Spleen (tissue), 11 donors: ENCODE measurements around the gene MLC1. TPM values are rescaled to one million over a fixed set of nuclear protein-coding genes. Genes with fewer than 3 reads are reported as not detected.

ENCODE experiments used
- DNase-seq: peaks from one replicate; pipeline ENCODE4 v3.0.0-alpha.2; 2020
- H3K27ac ChIP-seq, 8 donors: fragments of 200-600 bp; sonication (generic) in 7 of 8; 1 replicate in 4 of 8; 2 replicates in 4 of 8; pipeline versions ENCODE4 v1.5.0 to v1.8.0; 2016 to 2021; ENCODE audit warnings: inconsistent platforms in 4 of 8, mild to moderate bottlenecking in 4 of 8, moderate library complexity in 1 of 8
- H3K27me3 ChIP-seq, 7 donors: fragments of 200-600 bp; sonication (generic) in 6 of 7; replicated peaks in 1 of 7; 1 replicate in 4 of 7; 2 replicates in 3 of 7; pipeline versions ENCODE4 v1.5.0 to v1.8.0; 2016 to 2021; ENCODE audit warnings: inconsistent platforms in 3 of 7, mild to moderate bottlenecking in 1 of 7
- H3K36me3 ChIP-seq, 6 donors: fragments of 200-600 bp; sonication (generic) in 5 of 6; 1 replicate in 4 of 6; 2 replicates in 2 of 6; pipeline versions ENCODE4 v1.5.0 to v1.8.0; 2016 to 2021; ENCODE audit warnings: inconsistent platforms in 2 of 6
- H3K4me1 ChIP-seq, 6 donors: fragments of 200-600 bp; sonication (generic) in 5 of 6; 1 replicate in 3 of 6; 2 replicates in 3 of 6; pipeline versions ENCODE4 v1.5.0 to v1.8.0; 2016 to 2021; ENCODE audit warnings: inconsistent platforms in 3 of 6
- H3K4me3 ChIP-seq, 8 donors: fragments of 200-600 bp; sonication (generic) in 7 of 8; 1 replicate in 4 of 8; 2 replicates in 4 of 8; pipeline versions ENCODE4 v1.5.0 to v1.8.0; 2016 to 2021; ENCODE audit warnings: inconsistent platforms in 4 of 8, mild to moderate bottlenecking in 4 of 8, moderate library complexity in 2 of 8
- H3K9me3 ChIP-seq, 8 donors: fragments of 200-600 bp; sonication (generic) in 7 of 8; 1 replicate in 4 of 8; 2 replicates in 4 of 8; pipeline versions ENCODE4 v1.5.0 to v1.8.0; 2016 to 2021; ENCODE audit warnings: inconsistent platforms in 4 of 8
- POLR2A ChIP-seq, 3 donors: fragments of 450-650 bp; IDR thresholded peaks; one replicate each; pipeline ENCODE4 v1.5.1; 2017; ENCODE audit warnings: antibody characterized with exemption in 3 of 3, mild to moderate bottlenecking in 1 of 3
- POLR2AphosphoS5 ChIP-seq, 3 donors: sonication (generic); formaldehyde crosslinking; IDR thresholded peaks; one replicate each; pipeline ENCODE4 v1.5.1; 2017; ENCODE audit warnings: antibody characterized with exemption in 3 of 3
- WGBS, 5 donors: extraction: QIAGEN DNeasy Blood & Tissue Kit in 3 of 5; methylation state at CpG; one replicate each; pipeline versions ENCODE4 v1.1.5 to v1.1.7; 2013 to 2018; 5-methylcytosine and 5-hydroxymethylcytosine counted together
- intact Hi-C: fragments of 100-400 bp; cut with DNase I; formaldehyde crosslinking; loops from one replicate; pipeline ENCODE4 v1.15.0; 2023; ENCODE audit warnings: low total_unique reads
- polyA plus RNA-seq, 3 donors: library from polyadenylated mRNA; stranded (reverse); fragments of 200-250 nt; gene quantifications; one replicate each; pipeline ENCODE4 v1.2.1, GENCODE V29; 2013
- total RNA-seq, 7 donors: library from RNA; depleted of rRNA in 3 of 7; stranded (reverse); fragments of >200 nt in 3 of 7; fragmentation: NEBNext Ultra II Directional in 4 of 7; extraction: Animal tissue kit (Norgen Biotek cat#: 25700) in 4 of 7; gene quantifications; one replicate each; pipeline versions ENCODE4 v1.1.0 to v1.2.1, GENCODE V29; 2016 to 2021
- TF ChIP-seq, protein P1 (sequence below), 11 experiments: fragments of 200-600 bp in 7 of 11; fragments of 450-650 bp in 4 of 11; sonication (generic) in 4 of 11; IDR thresholded peaks in 8 of 11; conservative IDR thresholded peaks in 3 of 11; 1 replicate in 7 of 11; 2 replicates in 4 of 11; pipeline versions ENCODE4 v1.4.0 to v1.8.0; 2016 to 2021; ENCODE audit warnings: antibody characterized with exemption in 11 of 11, inconsistent platforms in 4 of 11, mild to moderate bottlenecking in 1 of 11
- donor health status: healthy with polysubstance abuse.
- donor health status: DM: no; HTN: no; CAD: no; lungs with moderate emphysema.
- donor health status: DM: no; HTN: no; CAD: no.
- donor health status: Bipolar disorder and iron deficiency.
- donor health status: healthy.
- donor health status: DM: no; HTN: no; CAD: no.
- donor health status: DM: yes; HTN: yes; CAD: no.

MLC1 gene
- total and polyA plus RNA-seq, 10 donors, result 0.17 to 4.4 (median 1.6) TPM

DNA sequence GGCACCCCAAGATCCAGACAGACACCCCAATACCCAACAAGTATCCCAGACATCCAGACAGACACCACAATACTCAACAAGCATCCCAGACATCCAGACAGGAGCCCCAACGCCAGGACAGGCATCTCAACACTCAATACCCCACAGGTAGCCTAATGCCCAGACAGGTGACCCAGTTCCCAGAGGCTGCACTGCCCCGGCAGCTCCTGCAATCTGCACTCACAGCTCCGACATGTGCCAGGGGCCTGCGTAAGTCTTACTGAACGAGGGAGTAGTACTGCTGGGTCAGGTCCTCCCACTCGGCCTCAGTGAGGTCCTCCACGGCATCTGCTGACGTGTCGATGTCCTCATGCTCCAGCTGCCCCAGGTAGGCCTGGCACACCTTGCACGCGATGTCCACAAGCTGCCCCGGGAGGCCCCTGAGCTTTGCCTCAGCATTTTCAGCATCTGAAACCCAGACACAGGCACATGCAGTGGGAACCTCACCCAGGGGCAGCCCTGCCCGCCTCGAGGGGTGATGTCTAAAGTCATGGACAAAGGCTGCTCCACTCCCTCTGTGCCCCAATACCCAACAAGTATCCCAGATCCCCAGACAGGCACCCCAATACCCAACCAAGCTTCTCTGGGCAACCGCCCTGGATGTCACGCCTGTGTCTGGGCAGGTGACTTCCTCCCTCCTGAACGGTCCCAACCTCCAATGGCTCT, 43.7 kb downstream of the MLC1 start:
- intact Hi-C loops, result no loop called here
- Histone ChIP-seq H3K4me3 (no peak overlapping the region), H3K27ac (no peak overlapping the region), H3K36me3 (no peaks in the 10 kb centered on the region), H3K27me3 (peaks cover 0 to 40% (median 19%) of the 10 kb centered on the region in 7 donors), H3K9me3 (peaks cover 0 to 20% (median 16%) of the 10 kb centered on the region in 8 donors), H3K4me1 (peaks cover 0 to 11% (median 0%) of the 10 kb centered on the region in 6 donors)
- WGBS, 5 donors, result 73 to 82% (median 79%) methylated on average over 15 to 17 of the region's 17 CpGs
- DNase-seq, result peak; percentile 63
- no peak for TF ChIP-seq POLR2A (IDR thresholded peaks at IDR 0.05)
- TF ChIP-seq POLR2AphosphoS5 (IDR thresholded peaks at IDR 0.05), result no peak
- TF ChIP-seq, protein P1, sequence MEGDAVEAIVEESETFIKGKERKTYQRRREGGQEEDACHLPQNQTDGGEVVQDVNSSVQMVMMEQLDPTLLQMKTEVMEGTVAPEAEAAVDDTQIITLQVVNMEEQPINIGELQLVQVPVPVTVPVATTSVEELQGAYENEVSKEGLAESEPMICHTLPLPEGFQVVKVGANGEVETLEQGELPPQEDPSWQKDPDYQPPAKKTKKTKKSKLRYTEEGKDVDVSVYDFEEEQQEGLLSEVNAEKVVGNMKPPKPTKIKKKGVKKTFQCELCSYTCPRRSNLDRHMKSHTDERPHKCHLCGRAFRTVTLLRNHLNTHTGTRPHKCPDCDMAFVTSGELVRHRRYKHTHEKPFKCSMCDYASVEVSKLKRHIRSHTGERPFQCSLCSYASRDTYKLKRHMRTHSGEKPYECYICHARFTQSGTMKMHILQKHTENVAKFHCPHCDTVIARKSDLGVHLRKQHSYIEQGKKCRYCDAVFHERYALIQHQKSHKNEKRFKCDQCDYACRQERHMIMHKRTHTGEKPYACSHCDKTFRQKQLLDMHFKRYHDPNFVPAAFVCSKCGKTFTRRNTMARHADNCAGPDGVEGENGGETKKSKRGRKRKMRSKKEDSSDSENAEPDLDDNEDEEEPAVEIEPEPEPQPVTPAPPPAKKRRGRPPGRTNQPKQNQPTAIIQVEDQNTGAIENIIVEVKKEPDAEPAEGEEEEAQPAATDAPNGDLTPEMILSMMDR (IDR thresholded peaks at IDR 0.05 in 8 of 11, conservative IDR thresholded peaks at IDR 0.05 in 3 of 11), result no peak

DNA sequence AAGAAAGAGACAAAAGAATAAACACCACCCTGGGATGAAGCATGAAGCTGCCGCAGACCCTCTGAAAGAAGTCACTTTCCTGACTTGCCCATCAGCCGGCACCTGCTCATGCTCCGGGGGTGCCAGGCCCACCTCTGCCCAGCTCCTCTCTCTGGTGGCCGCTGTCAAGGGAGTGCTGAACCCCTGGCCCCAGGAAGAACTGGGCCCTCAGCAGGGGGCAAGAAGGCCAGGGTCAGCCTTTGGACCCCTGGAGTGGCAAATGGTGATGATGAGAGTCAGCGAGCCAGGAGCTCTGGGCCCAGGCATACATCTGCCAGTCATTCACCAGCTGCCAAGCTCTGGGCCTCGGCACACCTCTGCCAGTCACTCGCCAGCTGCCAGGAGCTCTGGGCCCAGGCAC, 44.5 kb downstream of the MLC1 start:
- Histone ChIP-seq H3K27ac (no peak overlapping the region), H3K36me3 (no peaks in the 10 kb centered on the region), H3K27me3 (peaks cover 0 to 36% (median 11%) of the 10 kb centered on the region in 7 donors), H3K4me1 (peaks cover 0 to 11% (median 0%) of the 10 kb centered on the region in 6 donors), H3K9me3 (peaks cover 0 to 20% (median 16%) of the 10 kb centered on the region in 8 donors), H3K4me3 (no peak overlapping the region)
- WGBS, 5 donors, result 85 to 94% (median 91%) methylated on average over 6 to 7 of the region's 7 CpGs
- TF ChIP-seq, protein P1 (IDR thresholded peaks at IDR 0.05 in 8 of 11, conservative IDR thresholded peaks at IDR 0.05 in 3 of 11), result no peak
- no peak for TF ChIP-seq POLR2A (IDR thresholded peaks at IDR 0.05)
- intact Hi-C loops, result no loop called here
- peak; percentile 53 for DNase-seq

DNA sequence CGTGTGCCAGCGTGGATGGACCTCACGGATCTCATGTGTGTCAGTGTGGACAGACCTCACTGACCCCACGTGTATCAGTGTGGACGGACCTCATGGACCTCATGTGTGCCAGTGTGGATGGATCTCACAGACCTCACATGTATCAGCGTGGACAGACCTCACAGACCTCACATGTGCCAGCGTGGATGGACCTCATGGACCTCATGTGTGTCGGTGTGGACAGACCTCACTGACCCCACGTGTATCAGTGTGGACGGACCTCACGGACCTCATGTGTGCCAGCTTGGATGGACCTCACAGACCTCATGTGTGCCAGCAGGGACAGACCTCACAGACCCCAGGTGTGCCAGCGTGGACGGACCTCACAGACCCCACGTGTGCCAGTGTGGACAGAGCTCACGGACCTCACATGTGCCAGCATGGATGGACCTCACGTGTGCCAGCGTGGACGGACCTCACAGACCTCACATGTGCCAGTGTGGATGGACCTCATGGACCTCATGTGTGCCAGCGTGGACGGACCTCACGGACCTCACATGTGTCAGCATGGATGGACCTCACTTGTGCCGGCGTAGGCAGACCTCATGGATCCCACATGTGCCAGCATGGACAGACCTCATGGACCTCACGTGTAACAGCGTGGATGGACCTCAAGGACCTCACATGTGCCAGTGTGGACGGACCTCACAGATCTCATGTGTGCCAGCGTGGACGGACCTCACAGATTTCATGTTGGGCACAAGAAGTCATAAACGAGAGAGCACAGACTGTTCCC, 45.4 kb downstream of the MLC1 start:
- Histone ChIP-seq H3K27ac (no peak overlapping the region), H3K4me1 (peaks cover 0 to 7% (median 0%) of the 10 kb centered on the region in 6 donors), H3K9me3 (peaks cover 0 to 20% (median 16%) of the 10 kb centered on the region in 8 donors), H3K27me3 (peaks cover 0 to 36% (median 8%) of the 10 kb centered on the region in 7 donors), H3K4me3 (no peak overlapping the region), H3K36me3 (no peaks in the 10 kb centered on the region)
- 85 to 96% (median 92%) methylated on average over 25 to 29 of the region's 29 CpGs for WGBS, 5 donors
- DNase-seq, result peak; percentile 11
- no peak for TF ChIP-seq POLR2A (IDR thresholded peaks at IDR 0.05)
- TF ChIP-seq POLR2AphosphoS5 (IDR thresholded peaks at IDR 0.05), result no peak
- TF ChIP-seq, protein P1 (IDR thresholded peaks at IDR 0.05 in 8 of 11, conservative IDR thresholded peaks at IDR 0.05 in 3 of 11), result no peak
- intact Hi-C loops, result no loop called here
